ENCODE data around the gene NECTIN1.

NECTIN1 gene

DNA sequence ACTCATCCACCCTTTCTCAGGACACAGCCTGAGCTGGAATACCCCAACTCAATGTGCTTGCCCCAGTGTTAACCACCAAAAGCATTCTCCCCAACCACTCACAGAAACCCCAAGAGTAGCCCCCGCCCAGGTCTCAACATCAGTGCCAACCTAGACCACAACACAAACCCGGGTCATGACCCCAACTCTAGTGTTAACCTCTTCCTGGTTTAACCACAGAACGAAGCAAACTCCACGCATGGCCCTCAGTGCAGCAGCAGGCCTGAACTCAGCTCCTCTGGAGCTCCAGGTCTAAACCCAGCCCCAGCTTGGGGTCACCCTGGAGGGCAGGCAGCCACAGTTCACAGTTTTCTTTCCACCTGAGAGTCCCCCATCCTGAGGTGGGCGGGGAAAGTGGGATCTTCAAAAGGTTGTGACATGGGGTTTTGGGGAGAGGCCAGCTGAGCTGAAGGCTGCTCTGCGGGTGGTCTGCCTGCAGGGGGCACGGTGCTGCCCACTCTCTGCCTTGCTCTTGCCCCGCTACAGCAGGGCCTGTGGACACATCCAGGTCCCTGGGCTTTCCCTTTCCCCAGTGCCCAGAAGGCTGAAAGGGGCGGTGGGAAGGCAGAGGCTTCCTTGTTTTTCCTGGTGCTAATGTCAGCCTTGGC is 37.9 kb downstream of the NECTIN1 start:
- DNase-seq, result no peak
- WGBS (ENCODE audit: extremely low coverage, insufficient coverage, low lambda C conversion rate), result no CpG with 5 or more reads among the region's 9 CpGs
- peaks cover 11% of the 10 kb centered on the region for H3K79me1 ChIP-seq (ENCODE audit: low read length)
- no peak overlapping the region for H2BK5ac ChIP-seq (ENCODE audit: low read length)
- H3K4me1 ChIP-seq (ENCODE audit: control insufficient read depth, low read depth, low read length), result peaks cover 11% of the 10 kb centered on the region
- no peak overlapping the region for H2AK5ac ChIP-seq (ENCODE audit: low read length)
- H3K4me3 ChIP-seq (ENCODE audit: low read length), result no peak overlapping the region
- no peaks in the 10 kb centered on the region for H3K27me3 ChIP-seq (ENCODE audit: insufficient read depth, low read length, poor library complexity)
- no peak overlapping the region for H2BK15ac ChIP-seq (replicated peaks; ENCODE audit: low read depth)
- H3K9ac ChIP-seq (ENCODE audit: low read length), result no peak overlapping the region
- H3K23ac ChIP-seq (ENCODE audit: low read length), result no peak overlapping the region
- H4K5ac ChIP-seq (ENCODE audit: low read length), result no peak overlapping the region
- no peak overlapping the region for H3K4ac ChIP-seq (ENCODE audit: low read depth, low read length)
- no peak overlapping the region for H3K18ac ChIP-seq (ENCODE audit: low read length)
- no peak overlapping the region for H3K4me2 ChIP-seq (ENCODE audit: low read length)
- no peak overlapping the region for H3K27ac ChIP-seq (ENCODE audit: low read depth, low read length)
- H3K79me2 ChIP-seq (ENCODE audit: control insufficient read depth, insufficient read depth, low read length), result peaks cover 6% of the 10 kb centered on the region
- no peak overlapping the region for H3K56ac ChIP-seq (ENCODE audit: low read length)
- H4K8ac ChIP-seq (ENCODE audit: low read depth, low read length), result no peak overlapping the region
- no peak overlapping the region for H2BK120ac ChIP-seq (ENCODE audit: low read depth, low read length)
- no peaks in the 10 kb centered on the region for H3K36me3 ChIP-seq (ENCODE audit: control insufficient read depth, insufficient read depth, low read length)

GRCh38 chr11:119689302-119689701 is 39.7 kb downstream of the NECTIN1 start:
- Histone ChIP-seq H3K27ac (ENCODE audit: low read depth, low read length) (no peak overlapping the region), H3K23ac (ENCODE audit: low read length) (peak overlapping the region; percentile 48), H2BK120ac (ENCODE audit: low read depth, low read length) (no peak overlapping the region), H3K4me1 (ENCODE audit: control insufficient read depth, low read depth, low read length) (peaks cover 7% of the 10 kb centered on the region), H3K79me1 (ENCODE audit: low read length) (peaks cover 9% of the 10 kb centered on the region), H3K79me2 (ENCODE audit: control insufficient read depth, insufficient read depth, low read length) (peaks cover 5% of the 10 kb centered on the region), H3K27me3 (ENCODE audit: insufficient read depth, low read length, poor library complexity) (no peaks in the 10 kb centered on the region), H3K4me2 (ENCODE audit: low read length) (no peak overlapping the region), H3K9ac (ENCODE audit: low read length) (no peak overlapping the region), H2BK15ac (replicated peaks; ENCODE audit: low read depth) (no peak overlapping the region), H3K36me3 (ENCODE audit: control insufficient read depth, insufficient read depth, low read length) (no peaks in the 10 kb centered on the region), H4K8ac (ENCODE audit: low read depth, low read length) (no peak overlapping the region), H2BK5ac (ENCODE audit: low read length) (no peak overlapping the region), H4K5ac (ENCODE audit: low read length) (no peak overlapping the region), H3K18ac (ENCODE audit: low read length) (no peak overlapping the region), H3K4me3 (ENCODE audit: low read length) (no peak overlapping the region), H3K4ac (ENCODE audit: low read depth, low read length) (no peak overlapping the region), H2AK5ac (ENCODE audit: low read length) (no peak overlapping the region), H3K56ac (ENCODE audit: low read length) (no peak overlapping the region)
- no peak for DNase-seq
- no CpG with 5 or more reads among the region's 7 CpGs for WGBS (ENCODE audit: extremely low coverage, insufficient coverage, low lambda C conversion rate)

DNA sequence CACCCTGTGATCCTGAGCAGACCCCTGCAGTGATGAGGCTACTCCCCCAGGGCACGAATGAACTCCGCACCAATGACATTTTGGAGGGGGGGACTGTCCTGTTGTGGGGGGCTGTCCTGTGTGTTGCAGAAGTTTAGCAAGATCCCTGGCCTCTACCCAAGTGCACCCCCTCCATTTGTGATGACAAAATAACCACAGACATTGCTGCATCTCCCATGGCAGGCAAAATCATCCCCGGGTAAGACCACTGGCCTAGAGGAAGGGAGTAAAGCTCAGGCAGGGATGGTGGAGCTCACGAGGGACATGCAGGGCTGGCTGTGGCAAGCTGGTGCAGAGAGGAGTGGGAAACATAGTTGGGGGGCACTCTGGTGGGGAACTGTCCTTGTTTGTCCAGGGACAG is 40.6 kb downstream of the NECTIN1 start:
- Histone ChIP-seq H3K9ac (ENCODE audit: low read length) (no peak overlapping the region), H2BK120ac (ENCODE audit: low read depth, low read length) (no peak overlapping the region), H3K79me2 (ENCODE audit: control insufficient read depth, insufficient read depth, low read length) (peaks cover 5% of the 10 kb centered on the region), H3K23ac (ENCODE audit: low read length) (peak overlapping the region; percentile 10), H3K27me3 (ENCODE audit: insufficient read depth, low read length, poor library complexity) (no peaks in the 10 kb centered on the region), H3K56ac (ENCODE audit: low read length) (no peak overlapping the region), H3K4me1 (ENCODE audit: control insufficient read depth, low read depth, low read length) (peaks cover 11% of the 10 kb centered on the region), H2AK5ac (ENCODE audit: low read length) (no peak overlapping the region), H2BK5ac (ENCODE audit: low read length) (no peak overlapping the region), H4K8ac (ENCODE audit: low read depth, low read length) (no peak overlapping the region), H3K4me3 (ENCODE audit: low read length) (no peak overlapping the region), H3K18ac (ENCODE audit: low read length) (no peak overlapping the region), H3K4ac (ENCODE audit: low read depth, low read length) (no peak overlapping the region), H4K5ac (ENCODE audit: low read length) (no peak overlapping the region), H2BK15ac (replicated peaks; ENCODE audit: low read depth) (no peak overlapping the region), H3K4me2 (ENCODE audit: low read length) (no peak overlapping the region), H3K36me3 (ENCODE audit: control insufficient read depth, insufficient read depth, low read length) (no peaks in the 10 kb centered on the region), H3K79me1 (ENCODE audit: low read length) (peaks cover 9% of the 10 kb centered on the region), H3K27ac (ENCODE audit: low read depth, low read length) (no peak overlapping the region)
- no CpG with 5 or more reads among the region's 4 CpGs for WGBS (ENCODE audit: extremely low coverage, insufficient coverage, low lambda C conversion rate)
- no peak for DNase-seq

DNA sequence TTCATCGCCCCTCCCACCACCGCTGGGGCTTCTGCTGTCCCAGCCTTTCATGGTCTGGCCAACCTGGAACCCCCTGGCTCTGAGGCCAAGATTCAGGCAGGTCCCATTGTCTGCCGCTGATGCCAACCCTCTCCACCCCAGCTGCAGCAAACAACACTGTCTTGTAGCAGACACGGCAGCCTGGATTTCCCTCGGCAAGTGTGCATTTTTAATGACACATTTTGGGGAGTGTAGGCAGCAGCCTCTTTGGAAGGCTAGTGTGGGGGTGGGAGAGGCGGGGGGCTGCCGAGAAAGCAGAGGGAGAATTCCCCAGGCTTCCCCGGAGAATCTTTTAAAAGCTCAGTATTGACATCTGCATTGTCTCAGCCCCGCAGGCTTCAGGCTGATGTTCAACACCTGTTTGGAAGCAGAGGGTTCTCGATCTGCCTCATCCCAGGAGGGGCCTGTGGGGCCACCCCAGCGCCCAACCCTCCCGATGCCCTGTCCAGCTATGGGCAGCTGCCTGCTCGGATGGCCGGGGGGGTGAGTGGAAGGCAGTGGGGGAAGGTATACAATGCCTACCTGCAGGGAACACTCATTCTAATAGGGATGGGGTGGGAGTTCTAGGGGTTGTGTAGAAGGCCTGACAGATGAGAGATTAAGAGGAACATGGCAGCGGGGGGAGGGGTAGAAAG is 41.5 kb downstream of the NECTIN1 start:
- H3K56ac ChIP-seq (ENCODE audit: low read length), result no peak overlapping the region
- H3K4me1 ChIP-seq (ENCODE audit: control insufficient read depth, low read depth, low read length), result peaks cover 10% of the 10 kb centered on the region
- H3K9ac ChIP-seq (ENCODE audit: low read length), result no peak overlapping the region
- no peak overlapping the region for H2BK5ac ChIP-seq (ENCODE audit: low read length)
- H4K8ac ChIP-seq (ENCODE audit: low read depth, low read length), result no peak overlapping the region
- H3K27me3 ChIP-seq (ENCODE audit: insufficient read depth, low read length, poor library complexity), result no peaks in the 10 kb centered on the region
- H2BK120ac ChIP-seq (ENCODE audit: low read depth, low read length), result no peak overlapping the region
- H2AK5ac ChIP-seq (ENCODE audit: low read length), result no peak overlapping the region
- no peak overlapping the region for H3K18ac ChIP-seq (ENCODE audit: low read length)
- H3K23ac ChIP-seq (ENCODE audit: low read length), result no peak overlapping the region
- no peak overlapping the region for H3K4ac ChIP-seq (ENCODE audit: low read depth, low read length)
- peaks cover 5% of the 10 kb centered on the region for H3K79me2 ChIP-seq (ENCODE audit: control insufficient read depth, insufficient read depth, low read length)
- H3K36me3 ChIP-seq (ENCODE audit: control insufficient read depth, insufficient read depth, low read length), result no peaks in the 10 kb centered on the region
- H3K27ac ChIP-seq (ENCODE audit: low read depth, low read length), result no peak overlapping the region
- peaks cover 9% of the 10 kb centered on the region for H3K79me1 ChIP-seq (ENCODE audit: low read length)
- no peak overlapping the region for H2BK15ac ChIP-seq (replicated peaks; ENCODE audit: low read depth)
- H3K4me2 ChIP-seq (ENCODE audit: low read length), result no peak overlapping the region
- H3K4me3 ChIP-seq (ENCODE audit: low read length), result no peak overlapping the region
- no peak for DNase-seq
- no peak overlapping the region for H4K5ac ChIP-seq (ENCODE audit: low read length)
- no CpG with 5 or more reads among the region's 15 CpGs for WGBS (ENCODE audit: extremely low coverage, insufficient coverage, low lambda C conversion rate)

GRCh38 chr11:119686177-119686882 is 42.7 kb downstream of the NECTIN1 start:
- no peak overlapping the region for H3K4ac ChIP-seq (ENCODE audit: low read depth, low read length)
- H4K8ac ChIP-seq (ENCODE audit: low read depth, low read length), result no peak overlapping the region
- no peak overlapping the region for H2BK120ac ChIP-seq (ENCODE audit: low read depth, low read length)
- H3K56ac ChIP-seq (ENCODE audit: low read length), result no peak overlapping the region
- H3K23ac ChIP-seq (ENCODE audit: low read length), result no peak overlapping the region
- no peak for DNase-seq
- H3K18ac ChIP-seq (ENCODE audit: low read length), result no peak overlapping the region
- H4K5ac ChIP-seq (ENCODE audit: low read length), result no peak overlapping the region
- no peaks in the 10 kb centered on the region for H3K36me3 ChIP-seq (ENCODE audit: control insufficient read depth, insufficient read depth, low read length)
- H3K4me1 ChIP-seq (ENCODE audit: control insufficient read depth, low read depth, low read length), result peaks cover 10% of the 10 kb centered on the region
- H3K79me2 ChIP-seq (ENCODE audit: control insufficient read depth, insufficient read depth, low read length), result peaks cover 5% of the 10 kb centered on the region
- H3K9ac ChIP-seq (ENCODE audit: low read length), result no peak overlapping the region
- H3K79me1 ChIP-seq (ENCODE audit: low read length), result peaks cover 7% of the 10 kb centered on the region
- no peak overlapping the region for H2AK5ac ChIP-seq (ENCODE audit: low read length)
- no peak overlapping the region for H2BK15ac ChIP-seq (replicated peaks; ENCODE audit: low read depth)
- H3K4me3 ChIP-seq (ENCODE audit: low read length), result no peak overlapping the region
- H3K27ac ChIP-seq (ENCODE audit: low read depth, low read length), result no peak overlapping the region
- no peaks in the 10 kb centered on the region for H3K27me3 ChIP-seq (ENCODE audit: insufficient read depth, low read length, poor library complexity)
- WGBS (ENCODE audit: extremely low coverage, insufficient coverage, low lambda C conversion rate), result no CpG with 5 or more reads among the region's 19 CpGs
- no peak overlapping the region for H2BK5ac ChIP-seq (ENCODE audit: low read length)
- H3K4me2 ChIP-seq (ENCODE audit: low read length), result no peak overlapping the region

All from mesendoderm (in vitro differentiated cells).